ENCODE data around the gene RYR2.

The RYR2 gene

GRCh38 chr1:237732657-237733056 is 690.7 kb downstream of the RYR2 start:
- Histone ChIP-seq H3K27me3 (ENCODE audit: control insufficient read depth, insufficient read depth, low read length) (no peaks in the 10 kb centered on the region), H3K4me3 (ENCODE audit: low read depth, low read length) (no peak overlapping the region), H3K4me1 (ENCODE audit: control insufficient read depth, insufficient read depth, low read length) (no peaks in the 10 kb centered on the region), H3K9ac (ENCODE audit: low read depth, low read length) (no peak overlapping the region), H3K9me3 (ENCODE audit: control insufficient read depth, insufficient read depth, low read length) (no peaks in the 10 kb centered on the region), H3K36me3 (ENCODE audit: control insufficient read depth, insufficient read depth, low read length) (no peaks in the 10 kb centered on the region)

- Histone ChIP-seq H3K36me3 (ENCODE audit: control insufficient read depth, insufficient read depth, low read length) (no peaks in the 10 kb centered on the region), H3K27me3 (ENCODE audit: control insufficient read depth, insufficient read depth, low read length) (no peaks in the 10 kb centered on the region), H3K9ac (ENCODE audit: low read depth, low read length) (no peak overlapping the region), H3K4me3 (ENCODE audit: low read depth, low read length) (no peak overlapping the region), H3K4me1 (ENCODE audit: control insufficient read depth, insufficient read depth, low read length) (no peaks in the 10 kb centered on the region), H3K9me3 (ENCODE audit: control insufficient read depth, insufficient read depth, low read length) (no peaks in the 10 kb centered on the region)
Measured at GRCh38 chr1:237736372-237737029, 694.5 kb downstream of the RYR2 start.

- H3K4me3 ChIP-seq (ENCODE audit: low read depth, low read length): no peak overlapping the region
- H3K4me1 ChIP-seq (ENCODE audit: control insufficient read depth, insufficient read depth, low read length): no peaks in the 10 kb centered on the region
- H3K27me3 ChIP-seq (ENCODE audit: control insufficient read depth, insufficient read depth, low read length): no peaks in the 10 kb centered on the region
- no peak overlapping the region for H3K9ac ChIP-seq (ENCODE audit: low read depth, low read length)
- no peaks in the 10 kb centered on the region for H3K9me3 ChIP-seq (ENCODE audit: control insufficient read depth, insufficient read depth, low read length)
- H3K36me3 ChIP-seq (ENCODE audit: control insufficient read depth, insufficient read depth, low read length): no peaks in the 10 kb centered on the region
Measured at GRCh38 chr1:237737448-237737847, 695.5 kb downstream of the RYR2 start.

- Histone ChIP-seq H3K36me3 (ENCODE audit: control insufficient read depth, insufficient read depth, low read length) (no peaks in the 10 kb centered on the region), H3K9me3 (ENCODE audit: control insufficient read depth, insufficient read depth, low read length) (no peaks in the 10 kb centered on the region), H3K4me3 (ENCODE audit: low read depth, low read length) (no peak overlapping the region), H3K9ac (ENCODE audit: low read depth, low read length) (no peak overlapping the region), H3K4me1 (ENCODE audit: control insufficient read depth, insufficient read depth, low read length) (no peaks in the 10 kb centered on the region), H3K27me3 (ENCODE audit: control insufficient read depth, insufficient read depth, low read length) (no peaks in the 10 kb centered on the region)
Measured at GRCh38 chr1:237737938-237738610, 696.1 kb downstream of the RYR2 start.

GRCh38 chr1:237740846-237741245 is 698.9 kb downstream of the RYR2 start:
- H3K36me3 ChIP-seq (ENCODE audit: control insufficient read depth, insufficient read depth, low read length): no peaks in the 10 kb centered on the region
- no peak overlapping the region for H3K9ac ChIP-seq (ENCODE audit: low read depth, low read length)
- no peaks in the 10 kb centered on the region for H3K27me3 ChIP-seq (ENCODE audit: control insufficient read depth, insufficient read depth, low read length)
- no peaks in the 10 kb centered on the region for H3K4me1 ChIP-seq (ENCODE audit: control insufficient read depth, insufficient read depth, low read length)
- no peak overlapping the region for H3K4me3 ChIP-seq (ENCODE audit: low read depth, low read length)
- no peaks in the 10 kb centered on the region for H3K9me3 ChIP-seq (ENCODE audit: control insufficient read depth, insufficient read depth, low read length)

GRCh38 chr1:237745545-237745944 is 703.6 kb downstream of the RYR2 start:
- H3K9ac ChIP-seq (ENCODE audit: low read depth, low read length): no peak overlapping the region
- no peak overlapping the region for H3K4me3 ChIP-seq (ENCODE audit: low read depth, low read length)
- H3K36me3 ChIP-seq (ENCODE audit: control insufficient read depth, insufficient read depth, low read length): no peaks in the 10 kb centered on the region
- H3K4me1 ChIP-seq (ENCODE audit: control insufficient read depth, insufficient read depth, low read length): no peaks in the 10 kb centered on the region
- H3K27me3 ChIP-seq (ENCODE audit: control insufficient read depth, insufficient read depth, low read length): no peaks in the 10 kb centered on the region
- H3K9me3 ChIP-seq (ENCODE audit: control insufficient read depth, insufficient read depth, low read length): no peaks in the 10 kb centered on the region

GRCh38 chr1:237748171-237748960 is 706.4 kb downstream of the RYR2 start:
- Histone ChIP-seq H3K27me3 (ENCODE audit: control insufficient read depth, insufficient read depth, low read length) (no peaks in the 10 kb centered on the region), H3K36me3 (ENCODE audit: control insufficient read depth, insufficient read depth, low read length) (no peaks in the 10 kb centered on the region), H3K4me1 (ENCODE audit: control insufficient read depth, insufficient read depth, low read length) (no peaks in the 10 kb centered on the region), H3K9ac (ENCODE audit: low read depth, low read length) (no peak overlapping the region), H3K4me3 (ENCODE audit: low read depth, low read length) (no peak overlapping the region), H3K9me3 (ENCODE audit: control insufficient read depth, insufficient read depth, low read length) (no peaks in the 10 kb centered on the region)

GRCh38 chr1:237749122-237749521 is 707.1 kb downstream of the RYR2 start:
- Histone ChIP-seq H3K27me3 (ENCODE audit: control insufficient read depth, insufficient read depth, low read length) (no peaks in the 10 kb centered on the region), H3K9me3 (ENCODE audit: control insufficient read depth, insufficient read depth, low read length) (no peaks in the 10 kb centered on the region), H3K4me1 (ENCODE audit: control insufficient read depth, insufficient read depth, low read length) (no peaks in the 10 kb centered on the region), H3K4me3 (ENCODE audit: low read depth, low read length) (no peak overlapping the region), H3K36me3 (ENCODE audit: control insufficient read depth, insufficient read depth, low read length) (no peaks in the 10 kb centered on the region), H3K9ac (ENCODE audit: low read depth, low read length) (no peak overlapping the region)

- Histone ChIP-seq H3K4me3 (ENCODE audit: low read depth, low read length) (no peak overlapping the region), H3K27me3 (ENCODE audit: control insufficient read depth, insufficient read depth, low read length) (no peaks in the 10 kb centered on the region), H3K9me3 (ENCODE audit: control insufficient read depth, insufficient read depth, low read length) (no peaks in the 10 kb centered on the region), H3K4me1 (ENCODE audit: control insufficient read depth, insufficient read depth, low read length) (no peaks in the 10 kb centered on the region), H3K36me3 (ENCODE audit: control insufficient read depth, insufficient read depth, low read length) (no peaks in the 10 kb centered on the region), H3K9ac (ENCODE audit: low read depth, low read length) (no peak overlapping the region)
Measured at GRCh38 chr1:237751090-237751489, 709.1 kb downstream of the RYR2 start.

GRCh38 chr1:237754627-237755026 is 712.6 kb downstream of the RYR2 start:
- Histone ChIP-seq H3K27me3 (ENCODE audit: control insufficient read depth, insufficient read depth, low read length) (no peaks in the 10 kb centered on the region), H3K4me3 (ENCODE audit: low read depth, low read length) (no peak overlapping the region), H3K36me3 (ENCODE audit: control insufficient read depth, insufficient read depth, low read length) (no peaks in the 10 kb centered on the region), H3K4me1 (ENCODE audit: control insufficient read depth, insufficient read depth, low read length) (no peaks in the 10 kb centered on the region), H3K9me3 (ENCODE audit: control insufficient read depth, insufficient read depth, low read length) (no peaks in the 10 kb centered on the region), H3K9ac (ENCODE audit: low read depth, low read length) (no peak overlapping the region)

GRCh38 chr1:237756304-237756967 is 714.5 kb downstream of the RYR2 start:
- no peak overlapping the region for H3K9ac ChIP-seq (ENCODE audit: low read depth, low read length)
- H3K4me3 ChIP-seq (ENCODE audit: low read depth, low read length): no peak overlapping the region
- no peaks in the 10 kb centered on the region for H3K9me3 ChIP-seq (ENCODE audit: control insufficient read depth, insufficient read depth, low read length)
- H3K36me3 ChIP-seq (ENCODE audit: control insufficient read depth, insufficient read depth, low read length): no peaks in the 10 kb centered on the region
- no peaks in the 10 kb centered on the region for H3K4me1 ChIP-seq (ENCODE audit: control insufficient read depth, insufficient read depth, low read length)
- H3K27me3 ChIP-seq (ENCODE audit: control insufficient read depth, insufficient read depth, low read length): no peaks in the 10 kb centered on the region

Data from iPS-15b (cell line).